ENCODE measurements around the gene FSTL3. TPM values are rescaled to one million over a fixed set of nuclear protein-coding genes. Genes with fewer than 3 reads are reported as not detected.

FSTL3 gene
- polyA plus RNA-seq, 1 donor: 32.9 TPM

GRCh38 chr19:644789-645188 is 31.4 kb upstream of the FSTL3 start:
- no peak overlapping the region for H3K27ac ChIP-seq (ENCODE audit: low read length)
- no CpG with 5 or more reads among the region's 14 CpGs for WGBS (ENCODE audit: insufficient coverage, low lambda C conversion rate)

GRCh38 chr19:645912-646778 is 30.0 kb upstream of the FSTL3 start:
- no peak overlapping the region for H3K4me3 ChIP-seq (ENCODE audit: low read length)
- no peaks in the 10 kb centered on the region for H3K4me1 ChIP-seq (ENCODE audit: control insufficient read depth, insufficient read depth, low read length)
- no CpG with 5 or more reads among the region's 62 CpGs for WGBS (ENCODE audit: insufficient coverage, low lambda C conversion rate)
- peaks cover 10% of the 10 kb centered on the region for H3K9me3 ChIP-seq (ENCODE audit: control insufficient read depth, low read depth, low read length)
- peaks cover 54% of the 10 kb centered on the region for H3K36me3 ChIP-seq (ENCODE audit: control insufficient read depth, insufficient read depth, low read length)
- H3K27me3 ChIP-seq (ENCODE audit: control insufficient read depth, insufficient read depth, low read length): no peaks in the 10 kb centered on the region
- no peak overlapping the region for H3K27ac ChIP-seq (ENCODE audit: low read length)
- DNase-seq: no peak

More at GRCh38 chr19:644789-645188, 31.4 kb upstream of the FSTL3 start:
- no peaks in the 10 kb centered on the region for H3K4me1 ChIP-seq (ENCODE audit: control insufficient read depth, insufficient read depth, low read length)
- H3K9me3 ChIP-seq (ENCODE audit: control insufficient read depth, low read depth, low read length): peaks cover 16% of the 10 kb centered on the region
- no peaks in the 10 kb centered on the region for H3K27me3 ChIP-seq (ENCODE audit: control insufficient read depth, insufficient read depth, low read length)
- H3K4me3 ChIP-seq (ENCODE audit: low read length): no peak overlapping the region
- peaks cover 46% of the 10 kb centered on the region for H3K36me3 ChIP-seq (ENCODE audit: control insufficient read depth, insufficient read depth, low read length)
- DNase-seq: no peak

- Histone ChIP-seq H3K4me1 (ENCODE audit: control insufficient read depth, insufficient read depth, low read length) (no peaks in the 10 kb centered on the region), H3K27ac (ENCODE audit: low read length) (no peak overlapping the region), H3K4me3 (ENCODE audit: low read length) (no peak overlapping the region), H3K9me3 (ENCODE audit: control insufficient read depth, low read depth, low read length) (peaks cover 10% of the 10 kb centered on the region), H3K36me3 (ENCODE audit: control insufficient read depth, insufficient read depth, low read length) (peaks cover 61% of the 10 kb centered on the region), H3K27me3 (ENCODE audit: control insufficient read depth, insufficient read depth, low read length) (no peaks in the 10 kb centered on the region)
- WGBS (ENCODE audit: insufficient coverage, low lambda C conversion rate): no CpG with 5 or more reads among the region's 48 CpGs
- DNase-seq: no peak
Measured at GRCh38 chr19:646779-647565, 29.2 kb upstream of the FSTL3 start.

- Histone ChIP-seq H3K9me3 (ENCODE audit: control insufficient read depth, low read depth, low read length) (peaks cover 10% of the 10 kb centered on the region), H3K4me1 (ENCODE audit: control insufficient read depth, insufficient read depth, low read length) (no peaks in the 10 kb centered on the region), H3K27me3 (ENCODE audit: control insufficient read depth, insufficient read depth, low read length) (no peaks in the 10 kb centered on the region), H3K36me3 (ENCODE audit: control insufficient read depth, insufficient read depth, low read length) (peaks cover 68% of the 10 kb centered on the region), H3K4me3 (ENCODE audit: low read length) (no peak overlapping the region), H3K27ac (ENCODE audit: low read length) (no peak overlapping the region)
- DNase-seq: no peak
- 94% methylated on average over 5 of the region's 52 CpGs for WGBS (ENCODE audit: insufficient coverage, low lambda C conversion rate)
Measured at GRCh38 chr19:647566-648284, 28.5 kb upstream of the FSTL3 start.

- WGBS (ENCODE audit: insufficient coverage, low lambda C conversion rate): no CpG with 5 or more reads among the region's 29 CpGs
- H3K36me3 ChIP-seq (ENCODE audit: control insufficient read depth, insufficient read depth, low read length): peaks cover 74% of the 10 kb centered on the region
- no peak overlapping the region for H3K27ac ChIP-seq (ENCODE audit: low read length)
- peaks cover 10% of the 10 kb centered on the region for H3K9me3 ChIP-seq (ENCODE audit: control insufficient read depth, low read depth, low read length)
- H3K4me1 ChIP-seq (ENCODE audit: control insufficient read depth, insufficient read depth, low read length): no peaks in the 10 kb centered on the region
- no peaks in the 10 kb centered on the region for H3K27me3 ChIP-seq (ENCODE audit: control insufficient read depth, insufficient read depth, low read length)
- no peak overlapping the region for H3K4me3 ChIP-seq (ENCODE audit: low read length)
- no peak for DNase-seq
Measured at GRCh38 chr19:648305-648704, 27.9 kb upstream of the FSTL3 start.

GRCh38 chr19:648904-649801 is 27.0 kb upstream of the FSTL3 start:
- H3K4me3 ChIP-seq (ENCODE audit: low read length): no peak overlapping the region
- no peaks in the 10 kb centered on the region for H3K4me1 ChIP-seq (ENCODE audit: control insufficient read depth, insufficient read depth, low read length)
- peaks cover 18% of the 10 kb centered on the region for H3K9me3 ChIP-seq (ENCODE audit: control insufficient read depth, low read depth, low read length)
- H3K27ac ChIP-seq (ENCODE audit: low read length): no peak overlapping the region
- H3K36me3 ChIP-seq (ENCODE audit: control insufficient read depth, insufficient read depth, low read length): peaks cover 79% of the 10 kb centered on the region
- WGBS (ENCODE audit: insufficient coverage, low lambda C conversion rate): no CpG with 5 or more reads among the region's 53 CpGs
- no peak for DNase-seq
- H3K27me3 ChIP-seq (ENCODE audit: control insufficient read depth, insufficient read depth, low read length): no peaks in the 10 kb centered on the region

GRCh38 chr19:650121-650520 is 26.1 kb upstream of the FSTL3 start:
- Histone ChIP-seq H3K4me1 (ENCODE audit: control insufficient read depth, insufficient read depth, low read length) (no peaks in the 10 kb centered on the region), H3K27me3 (ENCODE audit: control insufficient read depth, insufficient read depth, low read length) (no peaks in the 10 kb centered on the region), H3K9me3 (ENCODE audit: control insufficient read depth, low read depth, low read length) (peaks cover 16% of the 10 kb centered on the region), H3K27ac (ENCODE audit: low read length) (no peak overlapping the region), H3K36me3 (ENCODE audit: control insufficient read depth, insufficient read depth, low read length) (peaks cover 77% of the 10 kb centered on the region), H3K4me3 (ENCODE audit: low read length) (no peak overlapping the region)
- no peak for DNase-seq
- no CpG with 5 or more reads among the region's 11 CpGs for WGBS (ENCODE audit: insufficient coverage, low lambda C conversion rate)

- H3K36me3 ChIP-seq (ENCODE audit: control insufficient read depth, insufficient read depth, low read length): peaks cover 74% of the 10 kb centered on the region
- no CpG with 5 or more reads among the region's 58 CpGs for WGBS (ENCODE audit: insufficient coverage, low lambda C conversion rate)
- H3K27me3 ChIP-seq (ENCODE audit: control insufficient read depth, insufficient read depth, low read length): no peaks in the 10 kb centered on the region
- no peak overlapping the region for H3K4me3 ChIP-seq (ENCODE audit: low read length)
- H3K4me1 ChIP-seq (ENCODE audit: control insufficient read depth, insufficient read depth, low read length): no peaks in the 10 kb centered on the region
- no peak for DNase-seq
- no peak overlapping the region for H3K27ac ChIP-seq (ENCODE audit: low read length)
- H3K9me3 ChIP-seq (ENCODE audit: control insufficient read depth, low read depth, low read length): peaks cover 9% of the 10 kb centered on the region
Measured at GRCh38 chr19:651114-651818, 24.9 kb upstream of the FSTL3 start.

- Histone ChIP-seq H3K4me3 (ENCODE audit: low read length) (no peak overlapping the region), H3K27me3 (ENCODE audit: control insufficient read depth, insufficient read depth, low read length) (no peaks in the 10 kb centered on the region), H3K27ac (ENCODE audit: low read length) (no peak overlapping the region), H3K36me3 (ENCODE audit: control insufficient read depth, insufficient read depth, low read length) (peaks cover 70% of the 10 kb centered on the region), H3K9me3 (ENCODE audit: control insufficient read depth, low read depth, low read length) (peaks cover 10% of the 10 kb centered on the region), H3K4me1 (ENCODE audit: control insufficient read depth, insufficient read depth, low read length) (peaks cover under 1% of the 10 kb centered on the region)
- DNase-seq: no peak
- WGBS (ENCODE audit: insufficient coverage, low lambda C conversion rate): no CpG with 5 or more reads among the region's 24 CpGs
Measured at GRCh38 chr19:651991-652390, 24.2 kb upstream of the FSTL3 start.
